HG03520 (cell line): ENCODE results near the gene ARHGEF19.

Source experiments
- ATAC-seq: cut with Tn5 transposase; IDR thresholded peaks from one replicate; pipeline ENCODE4 v1.9.1; 2021; ENCODE audit warnings: mild to moderate bottlenecking, moderate library complexity; ENCODE audit not compliant: unreplicated experiment

ARHGEF19 gene

GRCh38 chr1:16151196-16151994 lies 61.1 kb downstream of the ARHGEF19 start:
- ATAC-seq, result no peak

- ATAC-seq, result no peak
These were observed 61.9 kb downstream of the ARHGEF19 start for GRCh38 chr1:16150508-16150907.

- ATAC-seq, result no peak
These were observed 62.6 kb downstream of the ARHGEF19 start for GRCh38 chr1:16149702-16150488.

GRCh38 chr1:16149146-16149545 lies 63.3 kb downstream of the ARHGEF19 start:
- no peak for ATAC-seq

GRCh38 chr1:16148329-16149092 lies 63.9 kb downstream of the ARHGEF19 start:
- ATAC-seq, result no peak
